ENCODE measurements around the gene MRC1. TPM values are rescaled to one million over a fixed set of nuclear protein-coding genes. Genes with fewer than 3 reads are reported as not detected.

Gene MRC1
- total and polyA plus RNA-seq, 2 experiments from 2014 or later = not detected

GRCh38 chr10:17842641-17843040 lies 33.5 kb downstream of the MRC1 start:
- Histone ChIP-seq H3K27ac (ENCODE audit: low read depth) (no peak overlapping the region), H3K4me1 (ENCODE audit: insufficient read depth) (no peaks in the 10 kb centered on the region), H3K4me3 (no peak overlapping the region), H4K20me1 (replicated peaks; ENCODE audit: insufficient read depth) (no peaks in the 10 kb centered on the region), H3K36me3 (ENCODE audit: insufficient read depth) (no peaks in the 10 kb centered on the region), H2AFZ (no peak overlapping the region), H3F3A (replicated peaks; ENCODE audit: low read depth) (no peaks in the 10 kb centered on the region), H3K79me2 (replicated peaks; ENCODE audit: insufficient read depth) (no peaks in the 10 kb centered on the region), H3K4me2 (no peak overlapping the region), H3K9me2 (ENCODE audit: insufficient read depth) (no peaks in the 10 kb centered on the region), H3K27me3 (ENCODE audit: insufficient read depth) (no peaks in the 10 kb centered on the region)
- no peaks in the 10 kb centered on the region for H3K36me3 Mint-ChIP-seq (ENCODE audit: low read depth)
- no peaks in the 10 kb centered on the region for H3K9me3 Mint-ChIP-seq
- no peaks in the 10 kb centered on the region for H3K4me1 Mint-ChIP-seq
- H3K4me3 Mint-ChIP-seq = no peak overlapping the region
- TF ChIP-seq REST (IDR thresholded peaks at IDR 0.05; ENCODE audit: unreplicated experiment) (no peak), ZNF331 (CRISPR knock-in tag; IDR thresholded peaks at IDR 0.05; ENCODE audit: low read depth) (no peak), ZNF462 (CRISPR knock-in tag; IDR thresholded peaks at IDR 0.05) (no peak), NANOG (IDR thresholded peaks at IDR 0.05; ENCODE audit: borderline replicate concordance) (no peak), ZNF114 (CRISPR knock-in tag; IDR thresholded peaks at IDR 0.05) (no peak), STAT1 (IDR thresholded peaks at IDR 0.05; ENCODE audit: unreplicated experiment) (no peak), POLR2AphosphoS5 (IDR thresholded peaks at IDR 0.05; ENCODE audit: low read depth) (no peak), JUNB (IDR thresholded peaks at IDR 0.05; ENCODE audit: unreplicated experiment) (no peak), EZH2 (IDR thresholded peaks at IDR 0.05; ENCODE audit: low read depth, unreplicated experiment) (no peak), EZH2phosphoT487 (IDR thresholded peaks at IDR 0.05; ENCODE audit: unreplicated experiment) (no peak), CREB1 (CRISPR knock-in tag; IDR thresholded peaks at IDR 0.05; ENCODE audit: low read depth) (no peak), ETS1 (IDR thresholded peaks at IDR 0.05) (no peak), CTCF (conservative IDR thresholded peaks at IDR 0.05; ENCODE audit: low read depth in 2 of 2) (no peak)
- H3K27ac Mint-ChIP-seq = no peak overlapping the region
- no peak for ATAC-seq
- H3K27me3 Mint-ChIP-seq (ENCODE audit: insufficient read depth, low read depth, poor library complexity) = no peaks in the 10 kb centered on the region
- DNase-seq (ENCODE audit: low spot score) = no peak

All from GM23338 (cell line).